ENCODE results near the gene CCDC88C.

GRCh38 chr14:91385697-91386096 lies 31.9 kb downstream of the CCDC88C start:
- no peak for TF ChIP-seq EZH2 (IDR thresholded peaks at IDR 0.05; ENCODE audit: low read length, unreplicated experiment)
- TF ChIP-seq, protein P1, sequence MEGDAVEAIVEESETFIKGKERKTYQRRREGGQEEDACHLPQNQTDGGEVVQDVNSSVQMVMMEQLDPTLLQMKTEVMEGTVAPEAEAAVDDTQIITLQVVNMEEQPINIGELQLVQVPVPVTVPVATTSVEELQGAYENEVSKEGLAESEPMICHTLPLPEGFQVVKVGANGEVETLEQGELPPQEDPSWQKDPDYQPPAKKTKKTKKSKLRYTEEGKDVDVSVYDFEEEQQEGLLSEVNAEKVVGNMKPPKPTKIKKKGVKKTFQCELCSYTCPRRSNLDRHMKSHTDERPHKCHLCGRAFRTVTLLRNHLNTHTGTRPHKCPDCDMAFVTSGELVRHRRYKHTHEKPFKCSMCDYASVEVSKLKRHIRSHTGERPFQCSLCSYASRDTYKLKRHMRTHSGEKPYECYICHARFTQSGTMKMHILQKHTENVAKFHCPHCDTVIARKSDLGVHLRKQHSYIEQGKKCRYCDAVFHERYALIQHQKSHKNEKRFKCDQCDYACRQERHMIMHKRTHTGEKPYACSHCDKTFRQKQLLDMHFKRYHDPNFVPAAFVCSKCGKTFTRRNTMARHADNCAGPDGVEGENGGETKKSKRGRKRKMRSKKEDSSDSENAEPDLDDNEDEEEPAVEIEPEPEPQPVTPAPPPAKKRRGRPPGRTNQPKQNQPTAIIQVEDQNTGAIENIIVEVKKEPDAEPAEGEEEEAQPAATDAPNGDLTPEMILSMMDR (conservative IDR thresholded peaks at IDR 0.05; ENCODE audit: low read depth, low read length), result no peak
- no peak for TF ChIP-seq EZH2phosphoT487 (IDR thresholded peaks at IDR 0.05; ENCODE audit: borderline replicate concordance, low read length)

Measured in PC-3 (cell line).